PC-9 (cell line): ENCODE results near the gene MAGI1. TPM values are rescaled to one million over a fixed set of nuclear protein-coding genes. Genes with fewer than 3 reads are reported as not detected.

Source experiments
- BruUV-seq: library from RNA; stranded (reverse); fragments of 400-500 nt; replicated peaks from 2 replicates; lab custom pipeline; 2021; lab: Mats Ljungman, UMichigan
- CTCF ChIA-PET: fragments of 300-600 bp; sonication (Branson Sonifier 250); formaldehyde crosslinking; loops from one replicate; lab custom pipeline; 2022; ENCODE audit warnings: antibody characterized with exemption; lab: Charles Lee
- POLR2A ChIA-PET: fragments of 300-600 bp; sonication (Branson Sonifier 250); formaldehyde crosslinking; loops from one replicate; lab custom pipeline; 2022; ENCODE audit warnings: antibody characterized with exemption; ENCODE audit not compliant: unreplicated experiment; lab: Charles Lee
- DNase-seq, 2 experiments: peaks; one replicate each; pipeline versions ENCODE4 v3.0.0 to v3.0.0-alpha.2; 2015 to 2022; ENCODE audit warnings: mixed read lengths in 1 of 2
- H2AFZ ChIP-seq: fragments of 200-600 bp; sonication (generic); 2 replicates; pipeline ENCODE4 v1.8.1; 2017; ENCODE audit warnings: antibody characterized with exemption
- H3F3A ChIP-seq: fragments of 200-600 bp; sonication (generic); 2 replicates; pipeline ENCODE4 v1.8.1; 2017; ENCODE audit warnings: antibody characterized with exemption, mild to moderate bottlenecking, low read depth; ENCODE audit not compliant: insufficient read depth
- H3K27ac ChIP-seq: fragments of 200-600 bp; sonication (generic); 2 replicates; pipeline ENCODE4 v1.6.1; 2016; ENCODE audit warnings: mixed run types
- H3K27me3 ChIP-seq: fragments of 200-600 bp; sonication (generic); 2 replicates; pipeline ENCODE4 v1.6.1; 2016; ENCODE audit warnings: low read depth, mixed run types; ENCODE audit not compliant: insufficient read depth
- H3K36me3 ChIP-seq: fragments of 200-600 bp; sonication (generic); 2 replicates; pipeline ENCODE4 v1.6.1; 2016; ENCODE audit warnings: low read depth, mixed run types
- H3K4me1 ChIP-seq: fragments of 200-600 bp; sonication (generic); replicated peaks from 2 replicates; pipeline ENCODE4 v1.6.1; 2016; ENCODE audit warnings: mixed run types; ENCODE audit not compliant: insufficient read depth
- H3K4me2 ChIP-seq: fragments of 200-600 bp; sonication (generic); 2 replicates; pipeline ENCODE4 v1.6.1; 2017; ENCODE audit warnings: mixed run types
- H3K4me3 ChIP-seq: fragments of 200-600 bp; sonication (generic); 2 replicates; pipeline ENCODE4 v1.6.1; 2016; ENCODE audit warnings: mixed run types
- H3K79me2 ChIP-seq: fragments of 200-600 bp; sonication (generic); 2 replicates; pipeline ENCODE4 v1.6.1; 2017; ENCODE audit warnings: low read depth, mixed run types
- H3K9me2 ChIP-seq: fragments of 200-600 bp; sonication (generic); 2 replicates; pipeline ENCODE4 v1.8.1; 2017; ENCODE audit warnings: mild to moderate bottlenecking; ENCODE audit not compliant: insufficient read depth
- H3K9me3 ChIP-seq: fragments of 200-600 bp; sonication (generic); 2 replicates; pipeline ENCODE4 v1.8.1; 2016; ENCODE audit warnings: low read depth; ENCODE audit not compliant: insufficient read depth
- H4K20me1 ChIP-seq: fragments of 200-600 bp; sonication (generic); 2 replicates; pipeline ENCODE4 v1.8.1; 2017; ENCODE audit not compliant: insufficient read depth
- CTCF ChIP-seq: fragments of 200-600 bp; sonication (generic); conservative IDR thresholded peaks from 2 replicates; pipeline ENCODE4 v1.6.1; 2017; ENCODE audit warnings: mixed run types, antibody characterized with exemption, mild to moderate bottlenecking, moderate library complexity
- EZH2 ChIP-seq: fragments of 200-600 bp; sonication (generic); IDR thresholded peaks from 2 replicates; pipeline ENCODE4 v1.8.0; 2017; ENCODE audit warnings: antibody characterized with exemption, low read depth
- intact Hi-C: fragments of 100-400 bp; cut with micrococcal nuclease; formaldehyde crosslinking; loops from one replicate; pipeline ENCODE4 v1.10.0; 2022; ENCODE audit not compliant: unreplicated experiment
- total RNA-seq: library from RNA; stranded (reverse); gene quantifications from 2 replicates; pipeline ENCODE4 v1.2.3, GENCODE V29; 2021

MAGI1 gene
- total RNA-seq, 1 experiment from 2014 or later, result 23.3 TPM

GRCh38 chr3:65433480-65433879 lies 605.2 kb downstream of the MAGI1 start:
- intact Hi-C loops, result no loop called here
- H3K36me3 ChIP-seq, result no peaks in the 10 kb centered on the region

DNA sequence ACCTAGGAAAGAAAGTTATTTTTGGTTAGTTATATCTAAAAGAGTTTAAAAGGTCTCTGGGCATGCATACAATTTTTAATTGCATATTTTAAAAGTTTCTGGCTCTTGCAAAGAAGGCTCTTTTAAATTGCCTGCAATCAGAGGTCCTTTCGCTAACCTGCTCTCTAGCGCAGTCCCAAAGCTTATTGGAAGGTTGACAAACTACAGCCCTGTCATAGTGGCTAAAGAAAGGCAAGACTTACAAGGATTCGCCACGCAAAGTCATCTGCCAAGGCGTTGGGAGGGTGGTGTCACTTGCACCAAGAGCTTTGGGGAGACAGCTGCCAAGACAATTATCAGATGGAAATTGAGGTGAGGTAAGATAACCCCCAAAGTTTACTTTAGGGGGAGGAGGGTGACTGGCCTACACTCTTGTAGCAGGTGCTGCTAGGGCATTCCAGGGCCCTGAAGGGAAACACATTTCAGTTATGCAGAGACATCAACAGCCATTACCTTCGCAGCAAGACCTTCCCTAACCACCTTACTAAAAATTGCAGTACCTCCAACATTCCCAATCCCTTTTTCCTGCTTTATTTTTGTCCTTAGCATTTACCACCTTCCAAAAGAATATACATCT lies 606.2 kb downstream of the MAGI1 start:
- Histone ChIP-seq H3K4me2 (no peak overlapping the region), H2AFZ (no peak overlapping the region), H3K36me3 (no peaks in the 10 kb centered on the region), H3K4me3 (no peak overlapping the region), H3F3A (no peaks in the 10 kb centered on the region), H3K4me1 (no peaks in the 10 kb centered on the region), H4K20me1 (no peaks in the 10 kb centered on the region), H3K79me2 (no peaks in the 10 kb centered on the region), H3K27me3 (no peaks in the 10 kb centered on the region), H3K27ac (no peak overlapping the region), H3K9me2 (no peaks in the 10 kb centered on the region), H3K9me3 (no peaks in the 10 kb centered on the region)
- no peak for DNase-seq
- CTCF ChIA-PET, result no interaction called here
- POLR2A ChIA-PET, result no interaction called here
- TF ChIP-seq EZH2 (no peak), CTCF (no peak)
- intact Hi-C loops, result no loop called here
- BruUV-seq, result no TSS peak

More at GRCh38 chr3:65433480-65433879, 605.2 kb downstream of the MAGI1 start:
- no TSS peak for BruUV-seq
- CTCF ChIA-PET, result no interaction called here
- POLR2A ChIA-PET, result no interaction called here
- Histone ChIP-seq H3K27ac (no peak overlapping the region), H3K79me2 (no peaks in the 10 kb centered on the region), H3K9me3 (no peaks in the 10 kb centered on the region), H4K20me1 (no peaks in the 10 kb centered on the region), H3F3A (no peaks in the 10 kb centered on the region), H3K4me1 (no peaks in the 10 kb centered on the region), H2AFZ (no peak overlapping the region), H3K4me2 (no peak overlapping the region), H3K9me2 (no peaks in the 10 kb centered on the region), H3K27me3 (no peaks in the 10 kb centered on the region), H3K4me3 (no peak overlapping the region)
- DNase-seq, result no peak
- TF ChIP-seq CTCF, result no peak
- no peak for TF ChIP-seq EZH2

DNA sequence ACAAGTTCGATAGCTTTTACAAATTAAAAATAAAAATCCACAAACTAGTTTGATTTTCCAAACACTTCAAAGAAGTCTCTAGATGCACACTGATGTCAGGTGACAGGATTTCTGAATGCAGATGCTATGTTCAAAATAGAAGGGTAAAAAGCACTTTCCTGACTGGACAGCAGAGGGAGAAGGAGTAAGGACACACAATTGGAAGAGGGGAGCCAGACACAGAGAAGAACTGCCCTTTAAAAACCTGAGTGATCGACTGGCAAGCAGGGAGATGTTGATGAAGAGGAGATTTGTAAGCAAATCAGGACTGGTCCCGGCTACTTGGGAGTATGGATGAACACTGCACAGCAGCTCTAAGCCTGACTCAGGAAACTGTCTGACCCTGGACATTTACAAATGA lies 612.8 kb downstream of the MAGI1 start:
- no peaks in the 10 kb centered on the region for H3K9me3 ChIP-seq
- POLR2A ChIA-PET, result no interaction called here
- H3K36me3 ChIP-seq, result no peaks in the 10 kb centered on the region
- DNase-seq, result no peak
- H3K27me3 ChIP-seq, result no peaks in the 10 kb centered on the region
- no peaks in the 10 kb centered on the region for H3K4me1 ChIP-seq
- no peaks in the 10 kb centered on the region for H4K20me1 ChIP-seq
- TF ChIP-seq EZH2, result no peak
- peak; percentile 45 for TF ChIP-seq CTCF
- no peak overlapping the region for H3K4me2 ChIP-seq
- CTCF ChIA-PET, result interaction anchor here (0.6 kb wide), 1 partner anchor 748 kb away, joined by 4 read pairs; no protein-coding TSS in a partner anchor
- no peak overlapping the region for H2AFZ ChIP-seq
- no TSS peak for BruUV-seq
- H3F3A ChIP-seq, result no peaks in the 10 kb centered on the region
- intact Hi-C loops, result no loop called here
- H3K27ac ChIP-seq, result no peak overlapping the region
- H3K9me2 ChIP-seq, result no peaks in the 10 kb centered on the region
- no peaks in the 10 kb centered on the region for H3K79me2 ChIP-seq
- H3K4me3 ChIP-seq, result no peak overlapping the region
